ENCODE results near the gene TEK.

Gene TEK

DNA sequence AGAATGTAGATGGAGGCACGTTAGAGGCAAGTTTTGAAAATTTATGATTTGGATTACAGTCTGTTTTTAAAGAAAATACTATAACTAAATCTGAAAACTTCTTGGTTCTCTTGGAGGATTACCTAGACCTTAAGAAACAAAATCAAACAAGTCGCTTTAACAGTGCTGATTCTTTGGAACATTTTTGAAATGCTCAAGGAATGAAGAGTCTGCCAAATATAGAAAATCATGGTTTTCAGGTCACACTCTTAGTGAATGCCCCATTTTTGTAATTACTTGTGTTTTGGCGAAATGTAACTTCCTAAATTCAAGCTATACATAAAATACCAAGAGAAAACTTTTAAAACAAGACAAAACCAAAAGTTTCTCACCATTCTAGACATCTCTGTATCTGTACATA lies 94.8 kb downstream of the TEK start:
- Mint-ChIP-seq H3K4me3 (no peak overlapping the region), H3K27ac (no peak overlapping the region), H3K4me1 (peaks cover 5% of the 10 kb centered on the region), H3K36me3 (ENCODE audit: low read depth) (no peaks in the 10 kb centered on the region), H3K9me3 (no peaks in the 10 kb centered on the region), H3K27me3 (ENCODE audit: low read depth) (no peaks in the 10 kb centered on the region)
- no peak for TF ChIP-seq CTCF (IDR thresholded peaks at IDR 0.05; ENCODE audit: unreplicated experiment in 3 of 3)

DNA sequence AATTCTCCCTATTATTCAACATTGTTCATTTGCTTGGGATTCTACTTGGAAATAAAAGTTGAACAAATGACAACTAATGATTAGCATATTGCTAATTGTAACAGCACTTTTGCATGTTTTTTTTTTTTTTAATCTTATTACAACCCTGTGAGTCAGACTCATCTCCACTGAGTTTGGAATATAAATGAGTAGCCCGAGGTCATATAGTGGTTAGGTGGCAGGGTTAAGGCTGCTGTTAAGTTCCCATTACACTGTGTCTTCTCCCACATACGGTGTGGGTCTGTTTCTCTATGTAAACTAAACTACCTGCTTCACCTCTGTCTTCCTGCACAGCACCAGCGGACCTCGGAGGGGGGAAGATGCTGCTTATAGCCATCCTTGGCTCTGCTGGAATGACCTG lies 95.6 kb downstream of the TEK start:
- H3K27me3 Mint-ChIP-seq (ENCODE audit: low read depth) = no peaks in the 10 kb centered on the region
- TF ChIP-seq CTCF (IDR thresholded peaks at IDR 0.05; ENCODE audit: unreplicated experiment in 3 of 3) = no peak
- H3K4me1 Mint-ChIP-seq = peaks cover 5% of the 10 kb centered on the region
- H3K9me3 Mint-ChIP-seq = no peaks in the 10 kb centered on the region
- no peak overlapping the region for H3K27ac Mint-ChIP-seq
- H3K4me3 Mint-ChIP-seq = no peak overlapping the region
- H3K36me3 Mint-ChIP-seq (ENCODE audit: low read depth) = no peaks in the 10 kb centered on the region

- Mint-ChIP-seq H3K4me1 (peaks cover 5% of the 10 kb centered on the region), H3K27ac (no peak overlapping the region), H3K4me3 (no peak overlapping the region), H3K9me3 (no peaks in the 10 kb centered on the region), H3K27me3 (ENCODE audit: low read depth) (no peaks in the 10 kb centered on the region), H3K36me3 (ENCODE audit: low read depth) (no peaks in the 10 kb centered on the region)
- TF ChIP-seq CTCF (IDR thresholded peaks at IDR 0.05; ENCODE audit: unreplicated experiment in 3 of 3) = no peak
Measured at GRCh38 chr9:27205198-27205597, 96.2 kb downstream of the TEK start.

DNA sequence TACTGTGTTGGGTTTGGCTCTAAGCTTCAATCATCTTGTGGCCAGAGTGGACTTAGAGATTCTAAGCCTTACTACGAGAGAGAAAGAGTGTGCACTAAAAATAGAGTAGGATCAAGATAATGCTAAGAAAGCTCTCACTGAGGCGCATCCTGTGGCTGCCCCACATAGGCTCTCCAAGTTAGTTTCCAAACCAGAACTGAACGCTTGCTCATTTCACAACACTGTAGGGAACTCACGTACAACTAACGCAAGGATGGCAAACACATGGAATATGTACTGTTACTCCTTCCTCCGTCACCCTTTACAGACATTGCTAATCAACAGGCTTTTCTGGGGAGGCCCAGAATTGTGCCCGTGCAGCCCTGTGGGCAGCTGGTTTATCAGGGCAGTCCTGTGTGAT lies 97.0 kb downstream of the TEK start:
- no peak overlapping the region for H3K27ac Mint-ChIP-seq
- H3K4me3 Mint-ChIP-seq = no peak overlapping the region
- no peaks in the 10 kb centered on the region for H3K27me3 Mint-ChIP-seq (ENCODE audit: low read depth)
- peaks cover 5% of the 10 kb centered on the region for H3K4me1 Mint-ChIP-seq
- no peaks in the 10 kb centered on the region for H3K36me3 Mint-ChIP-seq (ENCODE audit: low read depth)
- TF ChIP-seq CTCF (IDR thresholded peaks at IDR 0.05; ENCODE audit: unreplicated experiment in 3 of 3) = no peak
- H3K9me3 Mint-ChIP-seq = no peaks in the 10 kb centered on the region

GRCh38 chr9:27209034-27209433 lies 100.0 kb downstream of the TEK start:
- TF ChIP-seq CTCF (IDR thresholded peaks at IDR 0.05; ENCODE audit: unreplicated experiment in 3 of 3) = no peak
- no peaks in the 10 kb centered on the region for H3K9me3 Mint-ChIP-seq
- no peak overlapping the region for H3K27ac Mint-ChIP-seq
- no peaks in the 10 kb centered on the region for H3K27me3 Mint-ChIP-seq (ENCODE audit: low read depth)
- peaks cover 5% of the 10 kb centered on the region for H3K4me1 Mint-ChIP-seq
- H3K36me3 Mint-ChIP-seq (ENCODE audit: low read depth) = no peaks in the 10 kb centered on the region
- H3K4me3 Mint-ChIP-seq = no peak overlapping the region

DNA sequence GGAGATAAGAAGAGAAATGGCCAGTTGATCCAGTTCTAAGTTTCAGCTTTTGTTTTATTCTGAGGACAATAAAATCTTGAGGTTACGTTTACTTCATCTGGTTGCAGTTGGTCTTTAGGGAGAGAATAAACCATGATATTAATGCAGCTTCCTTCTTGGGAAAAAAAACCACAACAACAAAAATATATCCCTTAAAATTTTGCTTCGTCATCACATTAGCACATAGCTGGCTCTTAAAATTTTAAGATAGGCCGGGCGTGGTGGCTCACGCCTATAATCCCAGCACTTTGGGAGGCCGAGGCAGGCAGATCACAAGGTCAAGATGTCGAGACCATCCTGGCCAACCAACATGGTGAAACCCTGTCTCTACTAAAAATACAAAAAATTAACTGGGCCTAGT lies 101.6 kb downstream of the TEK start:
- Mint-ChIP-seq H3K27ac (no peak overlapping the region), H3K36me3 (ENCODE audit: low read depth) (no peaks in the 10 kb centered on the region), H3K9me3 (no peaks in the 10 kb centered on the region), H3K4me1 (peaks cover 5% of the 10 kb centered on the region), H3K4me3 (no peak overlapping the region), H3K27me3 (ENCODE audit: low read depth) (no peaks in the 10 kb centered on the region)
- no peak for TF ChIP-seq CTCF (IDR thresholded peaks at IDR 0.05; ENCODE audit: unreplicated experiment in 3 of 3)

Measured in nephron (organoid).